SW480 (cell line): ENCODE measurements around the gene PEA15.
A peak's percentile ranks its signal among the peaks of the same experiment; 100 is the strongest.

Experiments
- DNase-seq: peaks from one replicate; pipeline ENCODE4 v3.0.0-alpha.2; 2016; ENCODE audit warnings: low spot score

PEA15 gene

GRCh38 chr1:160239582-160240299, 34.6 kb downstream of the PEA15 start:
- DNase-seq: no peak

- DNase-seq: no peak
These were observed 38.6 kb downstream of the PEA15 start for GRCh38 chr1:160243767-160244166.

- DNase-seq: no peak
These were observed 39.0 kb downstream of the PEA15 start for GRCh38 chr1:160244209-160244608.

GRCh38 chr1:160245434-160245833, 40.2 kb downstream of the PEA15 start:
- DNase-seq: no peak

GRCh38 chr1:160247053-160247452, 41.9 kb downstream of the PEA15 start:
- no peak for DNase-seq

DNA sequence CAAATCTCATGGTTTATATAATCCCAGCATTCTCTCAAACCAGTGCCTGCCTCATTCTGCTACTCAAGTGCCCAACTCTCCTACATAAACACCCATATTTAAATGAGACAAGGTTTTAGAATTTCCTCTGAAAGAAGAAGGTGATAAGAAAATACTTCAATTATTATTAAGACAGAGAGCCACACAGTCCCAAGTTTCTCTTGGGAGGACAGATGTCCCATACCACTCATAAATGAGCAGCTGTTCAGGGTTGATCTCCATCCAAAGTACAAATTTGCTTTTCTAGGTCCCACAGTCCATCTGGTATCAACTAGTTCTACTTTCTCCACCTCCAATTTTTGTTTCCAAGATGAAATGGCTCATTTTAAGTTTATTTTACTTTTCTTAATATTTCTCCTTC, 45.8 kb downstream of the PEA15 start:
- DNase-seq: no peak

GRCh38 chr1:160251687-160252526, 46.7 kb downstream of the PEA15 start:
- DNase-seq: peak; percentile 63

DNA sequence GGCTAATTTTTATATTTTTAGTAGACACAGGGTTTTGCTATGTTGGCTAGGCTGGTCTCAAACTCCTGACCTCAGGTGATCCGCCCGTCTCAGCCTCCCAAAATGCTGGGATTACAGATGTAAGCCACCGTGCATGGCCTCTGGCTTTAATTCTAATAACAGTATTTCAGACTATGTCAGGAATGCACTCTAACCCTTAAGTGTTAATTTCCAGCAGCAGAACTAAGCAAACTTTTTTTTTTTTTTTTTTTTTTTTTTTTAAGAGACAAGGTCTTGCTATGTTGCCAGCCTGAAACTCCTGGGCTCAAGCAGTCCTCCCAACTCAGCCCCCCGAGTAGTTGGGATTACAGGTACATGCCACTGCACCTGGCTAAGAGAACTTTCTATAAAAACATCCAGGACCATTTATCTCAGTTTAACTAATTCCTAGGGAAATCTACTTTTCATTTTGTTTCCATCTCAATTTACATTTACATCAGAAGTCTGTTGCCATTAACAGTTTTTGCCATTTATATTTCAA, 50.7 kb downstream of the PEA15 start:
- no peak for DNase-seq

DNA sequence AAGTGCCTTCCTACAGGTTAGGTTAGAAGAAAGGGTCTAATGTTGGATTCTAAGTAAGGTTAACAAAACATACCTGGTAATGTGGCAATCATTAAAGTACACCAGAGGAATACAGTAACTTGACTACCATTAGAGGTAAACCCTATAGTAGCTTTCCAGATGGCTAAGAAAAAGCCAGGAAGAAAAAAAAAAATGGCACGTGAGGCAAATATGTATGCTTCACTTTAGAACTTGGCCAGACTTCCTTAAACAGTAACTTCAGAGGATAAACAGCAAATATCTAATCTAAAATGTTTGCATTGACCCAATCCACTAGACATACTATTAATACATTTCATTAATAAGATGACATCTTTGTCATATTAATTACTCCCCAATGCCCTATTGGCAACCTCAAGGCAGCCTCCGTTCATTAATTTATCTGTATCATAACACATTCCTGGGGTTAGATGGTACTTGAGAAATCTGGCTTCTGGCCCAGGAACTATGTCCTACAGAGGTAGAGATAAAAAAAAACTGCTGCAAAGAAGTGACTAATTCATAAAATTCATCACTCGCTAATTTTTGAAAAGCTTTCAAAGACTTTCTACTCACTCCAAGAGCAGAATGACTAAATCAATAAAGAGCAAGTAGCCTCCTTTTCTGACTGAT, 51.3 kb downstream of the PEA15 start:
- DNase-seq: no peak

- no peak for DNase-seq
These were observed 52.3 kb downstream of the PEA15 start for GRCh38 chr1:160257411-160258015.

GRCh38 chr1:160258177-160258798, 53.1 kb downstream of the PEA15 start:
- no peak for DNase-seq

DNA sequence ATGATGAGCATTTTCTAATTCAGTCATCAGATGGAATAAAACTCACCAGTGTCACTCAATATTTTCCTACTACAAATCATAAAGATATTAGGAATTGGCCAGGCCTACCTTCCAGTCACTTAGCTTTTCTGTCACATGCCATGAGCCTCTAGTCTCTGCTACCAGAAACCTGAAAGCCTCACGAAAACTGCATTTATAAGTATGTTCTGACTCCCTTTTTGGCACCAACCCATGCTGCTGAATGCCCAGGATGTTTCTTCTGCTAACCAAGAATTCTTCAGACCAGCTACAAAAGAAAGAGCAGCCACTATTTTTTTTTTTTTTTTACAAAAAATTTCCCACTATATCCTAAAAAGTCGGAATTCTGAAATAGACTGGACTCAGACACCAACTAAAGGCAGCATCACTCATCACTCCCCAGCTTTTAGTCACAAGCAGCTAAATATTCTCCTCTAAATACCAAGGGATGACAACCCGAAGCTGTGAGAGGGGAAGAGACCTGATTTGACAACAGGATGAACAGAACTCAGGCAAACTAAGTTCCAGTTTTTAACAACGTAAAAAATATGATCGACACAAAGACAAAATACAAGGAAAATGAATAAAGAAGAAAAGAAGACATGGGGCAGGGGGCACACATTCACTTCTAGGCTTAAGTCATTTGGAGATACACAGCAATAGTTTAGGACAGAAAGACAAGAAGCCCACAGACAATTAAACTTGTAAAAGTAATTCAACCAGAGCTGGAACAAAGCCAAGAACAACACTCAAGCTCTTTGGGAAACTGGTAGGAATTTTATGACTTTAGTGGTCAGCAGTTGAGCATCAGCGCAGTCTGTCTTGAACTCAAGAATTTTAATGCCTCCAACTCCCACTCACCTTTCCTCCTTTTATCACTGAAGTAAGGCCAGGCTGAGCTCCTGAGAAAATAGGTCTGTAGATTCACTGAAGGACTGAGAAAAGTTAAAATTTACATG, 55.5 kb downstream of the PEA15 start:
- peak; percentile 63 for DNase-seq

- DNase-seq: peak; percentile 74
These were observed 56.3 kb downstream of the PEA15 start for GRCh38 chr1:160261556-160261892.

- peak; percentile 96 for DNase-seq
These were observed 57.0 kb downstream of the PEA15 start, which contains the start of gene DCAF8 for GRCh38 chr1:160261893-160262794. Gene DCAF8, minus strand, starts transcription at chr1:160262549. Its CDS starts 18,541 bp downstream, at chr1:160244008.

- DNase-seq: no peak
These were observed 59.7 kb downstream of the PEA15 start for GRCh38 chr1:160264795-160265307.
